Testis (tissue), 2 donors: ENCODE results near the gene ZSCAN12.
"Not testable (repeated sequence)": the region's sequence is repeated elsewhere in the genome, so short reads cannot be mapped to it uniquely, and the experiment has no call there.

Experiments
- CTCF ChIP-seq, 3 experiments: fragments of 450-650 bp in 2 of 3; fragments of 200-600 bp in 1 of 3; sonication (generic) in 1 of 3; IDR thresholded peaks; one replicate each; pipeline ENCODE4 v1.5.1; 2016 to 2019; ENCODE audit warnings: antibody characterized with exemption in 3 of 3, mild to moderate bottlenecking in 2 of 3, moderate library complexity in 1 of 3
- POLR2A ChIP-seq: fragments of 450-650 bp; IDR thresholded peaks from one replicate; pipeline ENCODE4 v1.6.1; 2017; ENCODE audit warnings: antibody characterized with exemption, mild to moderate bottlenecking, moderate library complexity

- not testable (repeated sequence) for TF ChIP-seq CTCF (IDR thresholded peaks at IDR 0.05); POLR2A
Measured at GRCh38 chr6:28359562-28359961, 40.0 kb downstream of the ZSCAN12 start.
